Peyer's patch (tissue), 4 donors: ENCODE measurements around the gene CARD10.
A peak's percentile ranks its signal among the peaks of the same experiment; 100 is the strongest.

Source experiments
- POLR2A ChIP-seq, 2 donors: fragments of 450-650 bp; IDR thresholded peaks; one replicate each; pipeline ENCODE4 v1.5.1; 2017; ENCODE audit warnings: antibody characterized with exemption in 2 of 2, mild to moderate bottlenecking in 2 of 2, moderate library complexity in 2 of 2
- TF ChIP-seq, protein P1 (sequence below), 6 experiments: fragments of 450-650 bp in 4 of 6; fragments of 200-600 bp in 2 of 6; sonication (generic) in 1 of 6; IDR thresholded peaks; one replicate each; pipeline ENCODE4 v1.5.1; 2017 to 2019; ENCODE audit warnings: antibody characterized with exemption in 6 of 6, mild to moderate bottlenecking in 3 of 6, moderate library complexity in 1 of 6

- TF ChIP-seq POLR2A (IDR thresholded peaks at IDR 0.05), result no peak
- TF ChIP-seq, protein P1, sequence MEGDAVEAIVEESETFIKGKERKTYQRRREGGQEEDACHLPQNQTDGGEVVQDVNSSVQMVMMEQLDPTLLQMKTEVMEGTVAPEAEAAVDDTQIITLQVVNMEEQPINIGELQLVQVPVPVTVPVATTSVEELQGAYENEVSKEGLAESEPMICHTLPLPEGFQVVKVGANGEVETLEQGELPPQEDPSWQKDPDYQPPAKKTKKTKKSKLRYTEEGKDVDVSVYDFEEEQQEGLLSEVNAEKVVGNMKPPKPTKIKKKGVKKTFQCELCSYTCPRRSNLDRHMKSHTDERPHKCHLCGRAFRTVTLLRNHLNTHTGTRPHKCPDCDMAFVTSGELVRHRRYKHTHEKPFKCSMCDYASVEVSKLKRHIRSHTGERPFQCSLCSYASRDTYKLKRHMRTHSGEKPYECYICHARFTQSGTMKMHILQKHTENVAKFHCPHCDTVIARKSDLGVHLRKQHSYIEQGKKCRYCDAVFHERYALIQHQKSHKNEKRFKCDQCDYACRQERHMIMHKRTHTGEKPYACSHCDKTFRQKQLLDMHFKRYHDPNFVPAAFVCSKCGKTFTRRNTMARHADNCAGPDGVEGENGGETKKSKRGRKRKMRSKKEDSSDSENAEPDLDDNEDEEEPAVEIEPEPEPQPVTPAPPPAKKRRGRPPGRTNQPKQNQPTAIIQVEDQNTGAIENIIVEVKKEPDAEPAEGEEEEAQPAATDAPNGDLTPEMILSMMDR (IDR thresholded peaks at IDR 0.05), result peak in 1 of 6 experiments; percentile 1
These were observed 49.1 kb downstream of the CARD10 start for GRCh38 chr22:37470087-37470445.
